HG02623 (cell line): ENCODE data around the gene AMIGO3.

Source experiments
- ATAC-seq: cut with Tn5 transposase; IDR thresholded peaks from one replicate; pipeline ENCODE4 v1.9.1; 2021; ENCODE audit warnings: moderate library complexity; ENCODE audit not compliant: unreplicated experiment

The AMIGO3 gene

GRCh38 chr3:49670940-49671290 lies 48.6 kb downstream of the AMIGO3 start:
- no peak for ATAC-seq

DNA sequence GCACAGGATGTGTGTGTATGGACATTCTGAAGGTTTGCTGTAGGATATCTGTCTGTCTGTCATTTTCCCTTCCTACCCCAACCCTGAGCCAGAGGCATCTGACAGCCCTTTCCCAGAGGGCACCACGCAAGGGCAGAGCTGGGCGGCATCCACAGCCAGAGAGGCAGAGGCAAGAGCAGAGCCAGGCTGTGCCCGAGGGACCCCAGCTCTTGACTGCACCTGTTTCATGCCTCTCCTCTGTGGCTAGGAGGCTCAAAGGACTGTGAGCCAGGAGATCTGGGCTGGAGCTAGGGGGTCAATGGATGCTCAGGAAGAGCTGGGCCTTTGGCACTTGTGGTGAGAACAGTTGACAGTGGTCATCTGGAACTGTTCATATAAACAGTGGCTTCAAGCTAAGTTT lies 50.1 kb downstream of the AMIGO3 start:
- ATAC-seq, result no peak

- ATAC-seq, result no peak
Observed at GRCh38 chr3:49668861-49669260, 50.6 kb downstream of the AMIGO3 start.

DNA sequence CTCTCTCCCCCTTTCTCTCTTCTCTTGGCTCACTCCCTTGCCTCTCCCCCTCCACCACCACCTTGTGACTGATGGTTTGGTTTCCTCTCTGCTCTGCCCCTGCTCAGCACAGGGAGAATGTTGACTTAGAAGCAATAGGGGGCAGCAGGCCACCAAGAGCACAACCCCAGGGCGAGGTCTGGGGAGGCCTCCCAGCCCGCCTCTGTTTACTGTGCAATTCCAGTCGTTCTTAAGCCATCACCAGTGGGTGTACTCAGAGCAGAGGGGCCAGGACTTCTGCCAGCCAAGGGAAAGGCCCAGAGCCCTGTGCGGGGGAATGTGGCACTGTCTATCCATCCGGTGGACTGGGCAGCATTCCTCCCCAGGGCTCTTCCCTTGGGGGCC lies 51.1 kb downstream of the AMIGO3 start:
- no peak for ATAC-seq

DNA sequence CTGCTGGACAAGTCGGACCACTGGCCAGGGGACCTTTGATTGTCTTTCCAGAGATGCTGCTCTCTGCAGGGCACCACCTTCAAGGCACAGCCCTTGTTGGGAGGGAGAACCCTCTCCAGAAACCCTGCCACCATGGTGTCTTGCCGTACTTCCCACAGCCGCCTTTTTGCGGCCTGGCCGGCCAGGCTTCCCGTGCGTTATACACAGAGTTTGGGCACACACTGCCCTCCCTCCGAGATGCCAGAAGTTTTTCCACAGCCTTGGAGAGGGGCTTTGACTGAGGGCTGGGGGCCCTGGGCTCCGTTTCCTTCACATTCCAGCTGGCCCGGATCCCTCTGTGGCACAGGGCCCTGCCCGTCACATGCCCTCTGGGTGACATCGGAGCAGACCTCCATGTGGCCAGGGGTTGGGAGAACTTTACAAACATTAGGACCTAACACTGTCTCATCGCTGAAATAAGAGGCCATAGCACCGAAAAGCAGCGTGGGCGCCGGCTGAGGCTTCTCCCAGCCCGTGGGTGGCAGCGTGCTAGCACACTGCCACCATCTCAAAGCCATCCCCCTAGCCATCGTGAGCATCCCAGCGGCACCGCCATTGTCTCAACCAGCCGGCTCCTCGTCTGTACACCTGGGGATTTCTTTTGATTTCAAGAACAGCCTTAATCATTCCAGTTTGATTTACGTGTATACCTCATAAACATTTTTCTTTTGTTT lies 51.6 kb downstream of the AMIGO3 start:
- ATAC-seq, result no peak
